ENCODE measurements around the gene MGMT.

Gene MGMT

GRCh38 chr10:129521161-129522025 lies 54.4 kb downstream of the MGMT start:
- DNase-seq (ENCODE audit: low spot score), result no peak

DNA sequence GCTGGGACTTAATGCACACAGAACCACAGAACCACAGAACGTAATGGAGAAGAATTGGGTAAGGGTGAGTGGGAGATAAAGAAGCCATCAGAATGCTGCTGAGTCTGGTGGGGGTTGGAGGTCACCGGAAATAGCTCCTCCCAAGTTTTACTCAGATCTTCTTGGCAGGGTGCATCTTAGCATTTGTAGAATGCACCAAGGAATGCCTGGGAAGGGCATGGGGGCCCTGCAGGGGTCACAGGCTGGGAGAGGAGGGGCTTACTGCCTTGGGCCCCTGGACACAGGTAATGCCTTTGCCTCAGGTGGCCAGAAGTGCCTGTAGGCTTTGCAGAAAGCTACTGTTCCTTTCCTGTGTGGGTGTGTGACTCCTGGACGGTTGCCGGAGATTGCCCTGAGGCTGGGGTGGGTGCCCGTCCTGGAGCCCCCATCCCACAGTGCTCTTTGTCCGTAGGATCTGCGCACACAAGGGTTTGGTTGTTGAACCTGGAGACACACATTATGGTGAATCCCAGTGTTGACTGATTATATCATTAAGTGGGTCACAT lies 55.1 kb downstream of the MGMT start:
- no peak for DNase-seq (ENCODE audit: low spot score)

DNA sequence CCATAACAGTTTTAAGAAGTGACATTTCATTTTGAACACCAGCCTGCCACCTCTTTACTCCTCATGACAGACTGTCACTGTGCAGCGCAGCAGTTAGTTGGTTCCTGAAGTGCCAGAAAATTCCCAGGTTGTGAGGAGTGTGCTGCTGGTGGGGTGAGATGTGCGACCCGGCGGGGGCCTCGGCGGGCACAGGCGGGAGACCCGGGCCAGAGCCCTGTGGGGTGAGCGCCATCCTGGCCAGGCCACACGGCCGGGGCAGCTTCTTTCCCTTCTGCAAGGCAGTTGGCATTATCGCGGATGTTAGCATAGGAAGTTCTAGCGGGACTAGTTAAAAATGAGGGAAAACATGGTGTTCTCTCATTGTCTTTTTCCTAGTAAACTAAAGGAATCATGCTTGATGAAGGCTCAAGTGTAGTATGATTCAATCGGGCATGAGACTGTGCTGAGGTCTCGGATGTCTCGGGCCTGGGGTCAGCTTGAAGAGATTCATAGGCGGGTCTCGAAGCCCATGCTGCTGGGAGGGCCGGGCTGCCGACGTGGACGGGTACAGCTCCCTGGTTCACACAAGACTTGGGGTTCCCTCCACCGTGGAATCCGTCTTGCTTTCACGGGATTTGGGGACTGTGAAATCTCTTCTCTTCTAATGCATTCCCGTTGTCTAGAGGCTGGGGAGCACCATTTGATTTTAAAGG lies 56.1 kb downstream of the MGMT start:
- no peak for DNase-seq (ENCODE audit: low spot score)

DNA sequence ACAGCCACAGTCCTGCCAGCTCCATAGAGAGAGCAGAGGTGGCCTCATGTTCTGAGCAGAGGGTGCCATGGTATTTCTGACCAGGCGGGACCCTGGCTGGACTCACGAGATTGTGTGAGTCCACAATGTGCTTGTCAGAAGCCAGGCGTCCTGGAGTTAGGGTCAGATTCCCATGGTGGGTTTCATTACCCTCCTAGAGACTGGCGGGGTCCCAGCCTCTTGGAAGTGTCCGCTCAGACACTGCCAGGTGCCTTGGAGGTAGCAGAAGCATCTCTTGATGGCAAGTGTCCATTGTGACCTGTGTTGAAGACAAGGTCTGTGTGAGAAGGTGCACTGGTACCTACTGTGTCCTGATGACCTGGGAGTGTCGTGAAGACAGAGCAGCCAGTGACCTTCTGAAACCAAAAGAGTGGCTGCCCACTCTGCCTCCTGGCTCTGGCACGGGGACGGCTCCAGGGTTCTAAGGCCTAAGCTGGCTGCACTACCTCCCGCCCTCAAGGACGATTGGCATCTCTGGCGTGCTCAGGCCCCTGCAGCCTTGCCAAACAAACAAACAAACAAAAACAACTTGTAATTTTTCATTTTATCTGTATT lies 56.8 kb downstream of the MGMT start:
- no peak for DNase-seq (ENCODE audit: low spot score)

DNA sequence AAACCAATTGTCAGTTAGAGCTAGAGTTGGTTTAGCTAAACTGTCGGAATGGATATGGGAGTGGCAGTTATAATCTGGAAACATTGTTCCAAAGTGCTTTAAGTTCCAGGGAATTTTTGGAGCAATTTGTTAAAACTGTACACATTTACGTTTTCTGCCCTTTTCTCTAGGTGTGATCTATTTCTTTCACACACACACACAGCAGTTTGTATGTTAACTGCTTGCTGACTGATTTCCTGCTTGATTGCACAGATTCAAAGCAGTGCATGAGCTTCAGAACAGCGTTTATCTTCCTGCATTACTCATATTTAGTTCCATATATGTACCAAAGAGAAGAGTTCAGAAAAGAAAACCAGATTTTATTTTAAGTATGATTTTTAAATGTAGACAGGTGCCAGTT lies 57.9 kb downstream of the MGMT start:
- DNase-seq (ENCODE audit: low spot score), result no peak

- DNase-seq (ENCODE audit: low spot score), result no peak
These were observed 58.4 kb downstream of the MGMT start for GRCh38 chr10:129525401-129525801.

- DNase-seq (ENCODE audit: low spot score), result no peak
These were observed 59.9 kb downstream of the MGMT start for GRCh38 chr10:129526943-129527342.

DNA sequence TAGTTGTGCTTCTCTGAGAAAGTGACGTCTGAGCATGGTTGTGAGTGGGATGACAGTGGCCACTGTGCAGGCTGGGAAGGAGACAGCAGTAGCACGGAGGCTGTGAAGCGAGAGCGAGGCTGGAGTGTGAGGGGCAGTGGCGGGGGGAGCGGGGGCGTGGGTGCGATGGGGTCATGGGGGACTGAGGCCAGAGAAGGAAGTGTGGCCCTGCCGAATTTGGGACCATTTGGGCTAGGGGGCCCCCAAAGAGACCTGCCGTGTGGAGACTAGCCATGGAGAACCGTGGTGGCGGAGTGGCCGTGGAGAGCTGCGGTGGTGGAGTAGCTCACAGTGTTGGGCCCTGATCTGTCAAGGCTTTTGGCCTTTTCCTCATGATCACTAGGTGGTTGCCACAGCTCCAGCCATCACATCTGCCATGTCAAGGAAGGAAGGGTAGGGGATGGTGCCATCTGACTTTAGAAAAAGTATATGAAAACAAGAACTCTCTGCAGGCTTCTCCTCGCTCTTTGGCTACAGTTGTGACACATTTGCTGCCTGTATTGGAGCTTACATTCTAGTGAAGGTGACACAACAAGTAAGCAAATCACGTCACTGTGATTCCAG lies 61.4 kb downstream of the MGMT start:
- DNase-seq (ENCODE audit: low spot score), result no peak

DNA sequence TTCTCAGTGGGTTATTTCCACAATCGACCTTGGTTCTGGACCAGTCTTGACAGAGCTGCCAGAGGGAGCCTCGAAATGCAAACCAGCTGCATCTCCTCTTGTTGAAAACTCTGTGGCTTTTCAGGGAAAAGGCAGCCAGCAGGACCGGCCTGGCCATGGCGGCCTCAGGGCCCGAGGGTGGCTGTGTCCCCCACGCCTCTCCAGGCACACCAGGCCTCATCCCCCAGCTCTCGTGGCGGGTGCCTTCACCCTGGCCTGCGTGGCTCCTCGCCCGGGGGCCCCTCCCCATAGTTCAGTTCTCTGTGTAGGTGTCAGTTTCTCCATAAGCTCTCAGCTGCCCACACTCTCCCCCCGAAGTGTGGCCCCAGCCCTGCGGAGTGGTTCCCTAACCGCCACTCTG lies 63.5 kb downstream of the MGMT start:
- DNase-seq (ENCODE audit: low spot score), result no peak

GRCh38 chr10:129531195-129531968 lies 64.3 kb downstream of the MGMT start:
- DNase-seq (ENCODE audit: low spot score), result no peak

GRCh38 chr10:129531969-129532660 lies 65.1 kb downstream of the MGMT start:
- DNase-seq (ENCODE audit: low spot score), result no peak

DNA sequence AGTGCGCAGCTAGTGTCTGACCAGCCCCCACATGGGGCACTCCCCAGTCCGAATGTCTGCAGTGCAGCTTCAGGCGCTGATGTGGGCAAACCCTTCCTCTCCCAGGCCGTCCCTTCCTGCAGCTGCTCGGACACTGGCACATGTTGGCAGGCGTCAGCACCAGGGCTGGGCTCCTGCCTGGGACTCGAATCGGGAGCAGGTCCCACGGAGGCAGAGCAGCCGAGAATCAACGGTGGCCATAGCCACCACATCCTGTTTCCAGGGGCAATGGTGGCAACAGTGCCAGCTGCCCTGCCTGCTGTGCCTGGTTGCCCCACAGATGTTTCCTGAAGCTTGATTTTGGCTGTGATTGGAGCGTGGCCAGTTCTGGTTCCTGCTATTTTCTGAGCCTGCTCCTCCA lies 65.8 kb downstream of the MGMT start:
- DNase-seq (ENCODE audit: low spot score), result peak; percentile 41

DNA sequence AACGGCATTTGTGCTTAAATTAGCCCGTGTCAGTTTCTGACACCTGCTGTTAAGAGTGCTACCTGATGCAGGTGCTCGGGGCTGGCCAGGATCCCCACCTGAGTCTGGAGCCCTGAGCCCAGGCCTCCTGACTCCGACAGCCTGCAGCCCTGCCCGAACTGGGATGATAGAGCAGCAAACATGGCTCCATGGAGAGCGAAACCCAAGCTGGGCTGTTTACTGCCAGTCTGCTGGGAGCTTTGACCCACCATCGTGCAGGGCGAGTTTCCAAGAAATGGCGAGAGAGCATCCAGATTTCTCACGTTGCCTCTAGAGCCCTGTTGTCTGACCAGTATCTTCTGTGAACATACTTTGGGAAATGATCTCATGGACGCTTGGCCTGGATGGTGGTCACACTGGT lies 66.2 kb downstream of the MGMT start:
- no peak for DNase-seq (ENCODE audit: low spot score)

- no peak for DNase-seq (ENCODE audit: low spot score)
These were observed 67.8 kb downstream of the MGMT start for GRCh38 chr10:129534826-129535225.

- no peak for DNase-seq (ENCODE audit: low spot score)
These were observed 69.3 kb downstream of the MGMT start for GRCh38 chr10:129536336-129536735.

GRCh38 chr10:129537151-129537550 lies 70.1 kb downstream of the MGMT start:
- DNase-seq (ENCODE audit: low spot score), result no peak

GRCh38 chr10:129538236-129538635 lies 71.2 kb downstream of the MGMT start:
- no peak for DNase-seq (ENCODE audit: low spot score)

- DNase-seq (ENCODE audit: low spot score), result no peak
These were observed 74.2 kb downstream of the MGMT start for GRCh38 chr10:129541200-129541599.

DNA sequence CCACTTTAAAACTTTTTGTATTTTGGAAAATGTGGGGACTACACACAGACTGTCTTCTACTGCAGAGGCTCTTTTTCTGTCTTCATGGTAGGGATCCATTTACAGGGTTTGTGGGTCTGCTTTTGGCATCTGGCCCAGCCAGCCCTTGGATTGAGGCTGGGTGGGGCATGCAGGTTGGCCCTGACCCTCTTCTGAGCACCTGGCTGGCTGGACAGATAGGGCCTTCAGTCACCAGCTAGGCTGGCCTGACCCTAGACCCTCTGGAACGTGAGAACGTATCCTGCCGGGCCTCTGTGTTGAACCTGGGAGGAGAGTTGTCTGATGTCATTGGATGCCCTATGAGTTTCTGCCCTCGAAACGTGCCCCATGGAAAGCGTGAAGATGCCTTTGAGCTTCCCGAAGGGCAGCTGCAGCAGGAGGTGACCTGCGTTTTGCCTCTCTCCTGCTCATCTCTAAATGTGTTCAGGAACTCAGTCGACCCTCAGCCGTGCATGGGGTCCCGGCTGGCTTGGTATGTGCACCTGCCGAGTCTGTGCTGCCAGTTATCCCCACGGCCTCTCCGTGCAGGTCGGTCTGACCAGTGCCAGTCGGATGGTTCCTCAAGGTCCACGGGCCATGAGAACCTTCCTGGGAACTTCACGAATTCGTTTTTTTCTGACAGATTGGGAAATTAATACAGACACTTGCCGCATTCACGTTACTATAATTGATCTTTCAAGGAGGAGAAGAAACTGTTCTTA lies 74.9 kb downstream of the MGMT start:
- DNase-seq (ENCODE audit: low spot score), result no peak

GRCh38 chr10:129542589-129542988 lies 75.5 kb downstream of the MGMT start:
- DNase-seq (ENCODE audit: low spot score), result no peak

All from germinal center (tissue), 1 donor.